Thyroid gland (tissue), 4 donors: ENCODE results near the gene LRRC4C. TPM values are rescaled to one million over a fixed set of nuclear protein-coding genes. Genes with fewer than 3 reads are reported as not detected.

Experiments used
- DNase-seq, 2 donors: peaks; one replicate each; pipeline ENCODE4 v3.0.0-alpha.2; 2019
- H3K27ac ChIP-seq, 3 donors: fragments of 200-600 bp; sonication (generic); 1 replicate in 2 of 3; 2 replicates in 1 of 3; pipeline ENCODE4 v1.5.1; 2016 to 2019; ENCODE audit warnings: mild to moderate bottlenecking in 1 of 3, moderate library complexity in 1 of 3
- H3K27me3 ChIP-seq: fragments of 200-600 bp; sonication (generic); one replicate; pipeline ENCODE4 v1.5.1; 2019
- H3K36me3 ChIP-seq, 2 donors: fragments of 200-600 bp; sonication (generic); one replicate each; pipeline ENCODE4 v1.5.1; 2016 to 2019
- H3K4me1 ChIP-seq, 2 donors: fragments of 200-600 bp; sonication (generic); one replicate each; pipeline ENCODE4 v1.5.1; 2017 to 2019
- H3K4me3 ChIP-seq, 3 donors: fragments of 200-600 bp; sonication (generic); replicated peaks in 1 of 3; 1 replicate in 2 of 3; 2 replicates in 1 of 3; pipeline ENCODE4 v1.5.1; 2016; ENCODE audit warnings: mild to moderate bottlenecking in 1 of 3
- H3K9me3 ChIP-seq: fragments of 200-600 bp; sonication (generic); one replicate; pipeline ENCODE4 v1.5.1; 2017
- CTCF ChIP-seq, 6 experiments: fragments of 200-600 bp in 3 of 6; fragments of 450-650 bp in 3 of 6; sonication (generic) in 3 of 6; IDR thresholded peaks; one replicate each; pipeline ENCODE4 v1.5.1; 2016 to 2019; ENCODE audit warnings: antibody characterized with exemption in 6 of 6, mild to moderate bottlenecking in 2 of 6, inconsistent platforms in 1 of 6, moderate library complexity in 1 of 6
- POLR2A ChIP-seq, 2 donors: fragments of 450-650 bp; IDR thresholded peaks; one replicate each; pipeline ENCODE4 v1.6.1; 2017; ENCODE audit warnings: antibody characterized with exemption in 2 of 2, mild to moderate bottlenecking in 2 of 2, moderate library complexity in 1 of 2
- WGBS, 2 donors: methylation state at CpG; one replicate each; pipeline ENCODE4 v1.1.5; 2017; 5-methylcytosine and 5-hydroxymethylcytosine counted together
- intact Hi-C: fragments of 100-400 bp; cut with DNase I; formaldehyde crosslinking; loops from one replicate; pipeline ENCODE4 v1.15.1; 2023
- total RNA-seq, 4 donors: library from RNA; depleted of rRNA; stranded (reverse); fragments of >200 nt; gene quantifications; one replicate each; pipeline ENCODE4 v1.2.3, GENCODE V29; 2016

Gene LRRC4C
- total RNA-seq, 4 donors from 2014 or later: 4.6 to 13.9 (median 7.8) TPM

GRCh38 chr11:41313226-41313625 lies 146.2 kb downstream of the LRRC4C start:
- TF ChIP-seq POLR2A (IDR thresholded peaks at IDR 0.05): no peak
- 83% methylated on average over 1 of the region's 1 CpG for WGBS, 2 donors
- no peaks in the 10 kb centered on the region for H3K27me3 ChIP-seq
- no peaks in the 10 kb centered on the region for H3K9me3 ChIP-seq
- H3K4me3 ChIP-seq: no peak overlapping the region
- no peaks in the 10 kb centered on the region for H3K4me1 ChIP-seq
- no peak overlapping the region for H3K27ac ChIP-seq
- intact Hi-C loops: no loop called here
- no peak for DNase-seq
- no peaks in the 10 kb centered on the region for H3K36me3 ChIP-seq

- Histone ChIP-seq H3K4me3 (no peak overlapping the region), H3K27me3 (no peaks in the 10 kb centered on the region), H3K4me1 (no peaks in the 10 kb centered on the region), H3K9me3 (no peaks in the 10 kb centered on the region), H3K27ac (no peak overlapping the region), H3K36me3 (no peaks in the 10 kb centered on the region)
- no peak for DNase-seq
- intact Hi-C loops: no loop called here
- TF ChIP-seq POLR2A (IDR thresholded peaks at IDR 0.05): no peak
- TF ChIP-seq CTCF (IDR thresholded peaks at IDR 0.05): peak in 1 of 6 experiments; percentile 19
- 80 to 82% methylated on average over 4 of the region's 4 CpGs for WGBS, 2 donors
These were observed 149.7 kb downstream of the LRRC4C start for GRCh38 chr11:41309716-41310115.

GRCh38 chr11:41309111-41309522 lies 150.3 kb downstream of the LRRC4C start:
- H3K27ac ChIP-seq: no peak overlapping the region
- intact Hi-C loops: no loop called here
- no peaks in the 10 kb centered on the region for H3K36me3 ChIP-seq
- TF ChIP-seq CTCF (IDR thresholded peaks at IDR 0.05) (no peak), POLR2A (IDR thresholded peaks at IDR 0.05) (no peak)
- H3K9me3 ChIP-seq: no peaks in the 10 kb centered on the region
- no peak overlapping the region for H3K4me3 ChIP-seq
- H3K4me1 ChIP-seq: no peaks in the 10 kb centered on the region
- H3K27me3 ChIP-seq: no peaks in the 10 kb centered on the region
- no peak for DNase-seq
- WGBS, 2 donors: 89% methylated on average over 4 of the region's 4 CpGs

GRCh38 chr11:41308286-41308685 lies 151.2 kb downstream of the LRRC4C start:
- TF ChIP-seq POLR2A (IDR thresholded peaks at IDR 0.05) (no peak), CTCF (IDR thresholded peaks at IDR 0.05) (no peak)
- Histone ChIP-seq H3K36me3 (no peaks in the 10 kb centered on the region), H3K4me1 (no peaks in the 10 kb centered on the region), H3K4me3 (no peak overlapping the region), H3K27me3 (no peaks in the 10 kb centered on the region), H3K27ac (no peak overlapping the region), H3K9me3 (no peaks in the 10 kb centered on the region)
- DNase-seq: no peak
- WGBS, 2 donors: 86 to 94% methylated on average over 5 of the region's 5 CpGs
- intact Hi-C loops: no loop called here

- no peak overlapping the region for H3K4me3 ChIP-seq
- WGBS, 2 donors: 85 to 89% methylated on average over 5 of the region's 5 CpGs
- DNase-seq: no peak
- no peak overlapping the region for H3K27ac ChIP-seq
- intact Hi-C loops: no loop called here
- H3K4me1 ChIP-seq: no peaks in the 10 kb centered on the region
- H3K27me3 ChIP-seq: no peaks in the 10 kb centered on the region
- H3K9me3 ChIP-seq: no peaks in the 10 kb centered on the region
- H3K36me3 ChIP-seq: no peaks in the 10 kb centered on the region
- TF ChIP-seq POLR2A (IDR thresholded peaks at IDR 0.05) (no peak), CTCF (IDR thresholded peaks at IDR 0.05) (no peak)
These were observed 152.0 kb downstream of the LRRC4C start for GRCh38 chr11:41307296-41308080.
